ENCODE data around the gene BCL2L1.

GRCh38 chr20:31769681-31770080, 47.0 kb upstream of the BCL2L1 start:
- no peak for TF ChIP-seq CTCF (conservative IDR thresholded peaks at IDR 0.05 in 1 of 2, IDR thresholded peaks at IDR 0.05 in 1 of 2; ENCODE audit: low read depth in 1 of 2, low read length in 2 of 2)
- no peak for TF ChIP-seq EZH2 (IDR thresholded peaks at IDR 0.05; ENCODE audit: low read length, missing control alignments)
